KMS-11 (cell line): ENCODE results near the gene LPCAT4.
"Not testable (repeated sequence)": the region's sequence is repeated elsewhere in the genome, so short reads cannot be mapped to it uniquely, and the experiment has no call there.

Experiments used
- H2AFZ ChIP-seq: fragments of 200-600 bp; sonication (generic); 2 replicates; pipeline ENCODE4 v1.6.1; 2016; ENCODE audit warnings: antibody characterized with exemption, mixed run types, low read depth
- H3K27ac ChIP-seq: fragments of 200-600 bp; sonication (generic); 2 replicates; pipeline ENCODE4 v1.6.1; 2016; ENCODE audit warnings: mild to moderate bottlenecking, mixed run types
- H3K27me3 ChIP-seq: fragments of 200-600 bp; sonication (generic); 2 replicates; pipeline ENCODE4 v1.6.1; 2017; ENCODE audit warnings: mild to moderate bottlenecking, low read depth, mixed run types, moderate library complexity; ENCODE audit not compliant: insufficient read depth
- H3K36me3 ChIP-seq: fragments of 200-600 bp; sonication (generic); 2 replicates; pipeline ENCODE4 v1.6.1; 2017; ENCODE audit warnings: mild to moderate bottlenecking, mixed run types; ENCODE audit not compliant: insufficient read depth
- H3K4me1 ChIP-seq: fragments of 200-600 bp; sonication (generic); 2 replicates; pipeline ENCODE4 v1.6.1; 2016; ENCODE audit warnings: mild to moderate bottlenecking, low read depth, mixed run types; ENCODE audit not compliant: poor library complexity, severe bottlenecking
- H3K4me2 ChIP-seq: fragments of 200-600 bp; sonication (generic); 2 replicates; pipeline ENCODE4 v1.7.0; 2016; ENCODE audit warnings: mild to moderate bottlenecking, mixed run types
- H3K4me3 ChIP-seq: fragments of 200-600 bp; sonication (generic); IDR thresholded peaks from 2 replicates; pipeline ENCODE4 v1.6.1; 2017; ENCODE audit warnings: low read depth, low read length, mixed read lengths; ENCODE audit not compliant: insufficient read depth
- H3K79me2 ChIP-seq: fragments of 200-600 bp; sonication (generic); 2 replicates; pipeline ENCODE4 v1.6.1; 2016; ENCODE audit warnings: low read depth, mixed run types; ENCODE audit not compliant: insufficient read depth
- H3K9ac ChIP-seq: fragments of 200-600 bp; sonication (generic); 2 replicates; pipeline ENCODE4 v1.6.1; 2016; ENCODE audit warnings: mild to moderate bottlenecking, mixed run types
- H4K20me1 ChIP-seq: fragments of 200-600 bp; sonication (generic); 2 replicates; pipeline ENCODE4 v1.6.1; 2016; ENCODE audit warnings: mild to moderate bottlenecking, mixed run types; ENCODE audit not compliant: insufficient read depth
- TF ChIP-seq, protein P1 (sequence below): fragments of 200-600 bp; sonication (generic); conservative IDR thresholded peaks from 2 replicates; pipeline ENCODE4 v1.6.1; 2017; ENCODE audit warnings: low read depth, mild to moderate bottlenecking, antibody characterized with exemption, low read length, moderate library complexity, mixed read lengths

LPCAT4 gene

DNA sequence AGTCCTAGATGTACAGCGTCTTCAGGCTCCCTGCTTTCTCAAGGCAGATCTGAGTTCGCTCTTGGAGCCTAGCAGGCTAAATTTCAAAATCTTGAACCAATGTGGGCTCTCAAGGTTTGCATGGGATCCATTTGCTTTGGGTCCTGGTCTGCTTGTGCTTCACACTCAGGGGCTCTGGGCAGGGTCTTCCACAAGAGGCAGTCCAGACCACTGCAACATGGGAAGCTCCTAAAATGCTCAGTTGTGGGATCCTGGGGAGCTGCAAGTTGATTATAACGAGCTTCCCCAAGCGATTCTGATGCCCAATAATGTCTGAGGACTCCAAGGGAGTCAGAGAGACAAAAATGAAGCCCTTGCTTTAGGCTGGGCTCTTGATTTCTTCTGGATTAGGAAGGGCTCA lies 17.2 kb downstream of the LPCAT4 start:
- H3K4me1 ChIP-seq = no peaks in the 10 kb centered on the region
- no peaks in the 10 kb centered on the region for H3K79me2 ChIP-seq
- no peak overlapping the region for H3K4me3 ChIP-seq
- H3K36me3 ChIP-seq = no peaks in the 10 kb centered on the region
- H3K4me2 ChIP-seq = no peak overlapping the region
- H3K27me3 ChIP-seq = no peaks in the 10 kb centered on the region
- H3K9ac ChIP-seq = no peak overlapping the region
- H4K20me1 ChIP-seq = no peaks in the 10 kb centered on the region
- no peak overlapping the region for H2AFZ ChIP-seq
- TF ChIP-seq, protein P1, sequence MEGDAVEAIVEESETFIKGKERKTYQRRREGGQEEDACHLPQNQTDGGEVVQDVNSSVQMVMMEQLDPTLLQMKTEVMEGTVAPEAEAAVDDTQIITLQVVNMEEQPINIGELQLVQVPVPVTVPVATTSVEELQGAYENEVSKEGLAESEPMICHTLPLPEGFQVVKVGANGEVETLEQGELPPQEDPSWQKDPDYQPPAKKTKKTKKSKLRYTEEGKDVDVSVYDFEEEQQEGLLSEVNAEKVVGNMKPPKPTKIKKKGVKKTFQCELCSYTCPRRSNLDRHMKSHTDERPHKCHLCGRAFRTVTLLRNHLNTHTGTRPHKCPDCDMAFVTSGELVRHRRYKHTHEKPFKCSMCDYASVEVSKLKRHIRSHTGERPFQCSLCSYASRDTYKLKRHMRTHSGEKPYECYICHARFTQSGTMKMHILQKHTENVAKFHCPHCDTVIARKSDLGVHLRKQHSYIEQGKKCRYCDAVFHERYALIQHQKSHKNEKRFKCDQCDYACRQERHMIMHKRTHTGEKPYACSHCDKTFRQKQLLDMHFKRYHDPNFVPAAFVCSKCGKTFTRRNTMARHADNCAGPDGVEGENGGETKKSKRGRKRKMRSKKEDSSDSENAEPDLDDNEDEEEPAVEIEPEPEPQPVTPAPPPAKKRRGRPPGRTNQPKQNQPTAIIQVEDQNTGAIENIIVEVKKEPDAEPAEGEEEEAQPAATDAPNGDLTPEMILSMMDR = no peak
- no peak overlapping the region for H3K27ac ChIP-seq

DNA sequence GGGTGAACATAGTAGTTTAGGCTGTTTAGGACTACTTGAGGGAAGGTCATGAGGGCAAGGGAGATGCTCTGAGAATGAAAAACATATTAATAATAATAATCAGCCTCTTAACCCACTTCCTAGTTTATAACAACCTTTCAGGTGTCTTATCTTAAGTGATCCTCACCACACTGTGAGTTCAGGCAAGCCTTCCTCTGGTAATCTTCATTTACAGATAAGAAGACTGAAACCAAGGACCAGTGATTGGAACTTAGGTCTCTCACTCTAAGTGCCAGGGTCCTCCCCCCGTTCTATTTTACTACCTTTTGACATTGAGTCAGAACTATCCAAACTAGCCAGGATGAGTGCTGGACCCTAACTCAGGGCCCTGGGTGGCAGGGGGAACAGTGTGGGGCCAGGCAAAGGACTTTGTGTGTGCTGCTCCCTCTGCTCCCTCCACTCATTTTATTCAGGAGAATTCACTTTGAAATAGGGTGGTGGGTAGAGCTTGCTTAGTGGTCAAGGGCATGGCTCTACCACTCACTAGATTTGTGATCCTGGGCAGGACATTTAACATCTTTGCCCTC lies 18.2 kb downstream of the LPCAT4 start:
- Histone ChIP-seq H4K20me1 (no peaks in the 10 kb centered on the region), H3K27me3 (no peaks in the 10 kb centered on the region), H3K4me2 (no peak overlapping the region), H2AFZ (no peak overlapping the region), H3K9ac (no peak overlapping the region), H3K36me3 (no peaks in the 10 kb centered on the region), H3K4me1 (no peaks in the 10 kb centered on the region), H3K79me2 (no peaks in the 10 kb centered on the region), H3K4me3 (no peak overlapping the region), H3K27ac (no peak overlapping the region)
- TF ChIP-seq, protein P1 = no peak

DNA sequence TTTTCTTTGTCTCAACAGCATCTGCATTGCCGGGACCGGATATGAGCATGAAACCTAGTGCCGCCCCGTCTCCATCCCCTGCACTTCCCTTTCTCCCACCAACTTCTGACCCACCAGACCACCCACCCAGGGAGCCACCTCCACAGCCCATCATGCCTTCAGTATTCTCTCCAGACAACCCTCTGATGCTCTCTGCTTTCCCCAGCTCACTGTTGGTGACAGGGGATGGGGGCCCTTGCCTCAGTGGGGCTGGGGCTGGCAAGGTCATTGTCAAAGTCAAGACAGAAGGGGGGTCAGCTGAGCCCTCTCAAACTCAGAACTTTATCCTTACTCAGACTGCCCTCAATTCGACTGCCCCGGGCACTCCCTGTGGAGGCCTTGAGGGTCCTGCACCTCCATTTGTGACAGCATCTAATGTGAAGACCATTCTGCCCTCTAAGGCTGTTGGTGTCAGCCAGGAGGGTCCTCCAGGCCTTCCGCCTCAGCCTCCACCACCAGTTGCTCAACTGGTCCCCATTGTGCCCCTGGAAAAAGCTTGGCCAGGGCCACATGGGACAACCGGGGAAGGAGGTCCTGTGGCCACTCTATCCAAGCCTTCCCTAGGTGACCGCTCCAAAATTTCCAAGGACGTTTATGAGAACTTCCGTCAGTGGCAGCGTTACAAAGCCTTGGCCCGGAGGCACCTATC lies 18.9 kb downstream of the LPCAT4 start:
- H3K79me2 ChIP-seq = no peaks in the 10 kb centered on the region
- no peak overlapping the region for H3K9ac ChIP-seq
- TF ChIP-seq, protein P1 = no peak
- no peaks in the 10 kb centered on the region for H3K27me3 ChIP-seq
- H2AFZ ChIP-seq = no peak overlapping the region
- no peaks in the 10 kb centered on the region for H4K20me1 ChIP-seq
- no peak overlapping the region for H3K27ac ChIP-seq
- no peaks in the 10 kb centered on the region for H3K4me1 ChIP-seq
- H3K36me3 ChIP-seq = no peaks in the 10 kb centered on the region
- no peak overlapping the region for H3K4me2 ChIP-seq
- H3K4me3 ChIP-seq = no peak overlapping the region

DNA sequence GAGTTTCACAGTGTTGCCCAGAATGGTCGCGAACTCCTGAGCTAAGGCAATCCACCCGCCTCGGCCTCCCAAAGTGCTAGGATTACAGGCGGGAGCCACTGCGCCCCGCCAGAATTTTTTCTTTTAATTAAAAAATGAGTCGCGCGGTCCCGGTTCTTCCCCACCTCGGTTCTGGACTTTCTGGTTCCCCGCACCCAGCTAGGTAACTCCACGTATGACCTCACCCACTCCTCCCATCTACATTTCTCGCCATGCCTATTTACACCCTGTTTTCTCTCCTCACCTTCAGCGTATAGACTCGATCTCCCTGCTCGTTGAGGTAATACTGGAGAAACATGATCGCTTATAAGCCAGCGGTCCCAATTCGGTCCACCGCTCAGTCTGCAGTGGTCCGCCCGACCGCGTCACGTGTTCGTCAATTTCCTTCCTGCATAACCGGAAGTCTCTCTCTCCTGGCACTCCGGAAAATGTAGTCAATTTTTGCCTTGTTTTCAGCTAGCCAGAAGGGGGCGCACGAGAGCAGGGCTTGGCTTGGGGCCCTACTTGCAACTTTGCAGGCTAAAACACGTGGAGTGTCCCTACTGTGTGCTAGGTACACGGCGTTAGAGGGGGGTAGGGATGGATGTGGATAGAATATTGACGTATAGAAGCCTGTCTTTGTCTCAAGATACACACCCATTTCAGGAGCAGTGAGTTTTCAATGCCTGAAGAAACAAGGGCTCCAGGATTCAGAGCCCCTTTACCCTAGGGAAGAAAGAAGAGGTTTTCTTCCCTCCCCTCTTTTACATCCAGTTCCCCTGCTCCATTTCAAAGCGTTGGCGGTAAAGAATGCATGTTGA lies 24.0 kb downstream of the LPCAT4 start, which contains the start of the genes NOP10 and NUTM1:
Gene NOP10 (minus strand): TSS at position 400 of the 839 bp plus-strand sequence. CDS start 63 bp downstream, at position 337.
Gene NUTM1 (plus strand): TSS at position 579 of the 839 bp plus-strand sequence. CDS start 382 bp downstream, outside the sequence.
- Histone ChIP-seq H3K4me3 (no peak within 1 kb of the TSS), H3K36me3 (no peaks in the 10 kb centered on the region), H3K4me1 (peaks cover 6% of the 10 kb centered on the region), H3K4me2 (peak within 1 kb of the TSS; percentile 45), H3K27me3 (no peaks in the 10 kb centered on the region), H3K79me2 (peaks cover 16% of the 10 kb centered on the region), H3K9ac (peak within 1 kb of the TSS; percentile 86), H4K20me1 (no peaks in the 10 kb centered on the region), H3K27ac (peak within 1 kb of the TSS; percentile 80), H2AFZ (peak within 1 kb of the TSS; percentile 90)
- TF ChIP-seq, protein P1 = peak; percentile 94

DNA sequence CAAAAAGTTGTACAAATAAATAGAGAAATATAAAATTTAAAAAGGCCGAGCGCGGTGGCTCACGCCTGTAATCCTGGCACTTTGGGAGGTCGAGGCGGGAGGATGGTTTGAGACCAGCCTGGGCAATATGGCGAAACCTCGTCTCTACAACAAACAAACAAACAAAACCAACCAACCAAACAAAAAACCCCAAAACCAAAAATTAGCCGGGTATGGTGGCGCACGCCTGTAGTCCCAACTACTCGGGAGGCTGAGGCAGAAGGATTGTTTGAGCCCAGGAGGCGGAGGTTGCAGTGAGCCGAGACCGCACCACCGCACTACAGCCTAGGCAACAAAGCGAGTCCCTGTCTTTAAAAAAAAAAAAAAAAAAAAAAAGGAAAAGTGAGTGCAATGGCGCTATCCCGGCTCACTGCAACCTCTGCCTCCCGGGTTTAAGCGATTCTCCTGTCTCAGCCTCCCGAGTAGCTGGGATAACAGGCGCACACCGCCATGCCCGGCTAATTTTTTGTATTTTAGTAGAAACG lies 24.7 kb downstream of the LPCAT4 start:
- peak overlapping the region; percentile 90 for H2AFZ ChIP-seq
- not testable (repeated sequence) for H3K36me3 ChIP-seq, H3K27me3 ChIP-seq, H4K20me1 ChIP-seq, H3K4me3 ChIP-seq, H3K4me1 ChIP-seq
- peak overlapping the region; percentile 45 for H3K4me2 ChIP-seq
- peaks cover 16% of the 10 kb centered on the region for H3K79me2 ChIP-seq
- peak overlapping the region; percentile 80 for H3K27ac ChIP-seq
- H3K9ac ChIP-seq = peak overlapping the region; percentile 86
